Fibroblast of mammary gland (primary cell): Measurements from ENCODE around the gene FAF1.

ENCODE experiments used
- DNase-seq: peaks from one replicate; pipeline ENCODE4 v3.0.0-alpha.2; 2010; ENCODE audit warnings: low read depth
- H3K4me3 ChIP-seq: 2 replicates; pipeline ENCODE4 v1.5.1; 2011; ENCODE audit warnings: low read depth, mild to moderate bottlenecking, low read length, moderate library complexity; ENCODE audit not compliant: control insufficient read depth
- TF ChIP-seq, protein P1 (sequence below): conservative IDR thresholded peaks from 2 replicates; pipeline ENCODE4 v1.5.1; 2011; ENCODE audit warnings: low read depth, low read length, inconsistent platforms; ENCODE audit not compliant: control insufficient read depth, insufficient read depth

The FAF1 gene

DNA sequence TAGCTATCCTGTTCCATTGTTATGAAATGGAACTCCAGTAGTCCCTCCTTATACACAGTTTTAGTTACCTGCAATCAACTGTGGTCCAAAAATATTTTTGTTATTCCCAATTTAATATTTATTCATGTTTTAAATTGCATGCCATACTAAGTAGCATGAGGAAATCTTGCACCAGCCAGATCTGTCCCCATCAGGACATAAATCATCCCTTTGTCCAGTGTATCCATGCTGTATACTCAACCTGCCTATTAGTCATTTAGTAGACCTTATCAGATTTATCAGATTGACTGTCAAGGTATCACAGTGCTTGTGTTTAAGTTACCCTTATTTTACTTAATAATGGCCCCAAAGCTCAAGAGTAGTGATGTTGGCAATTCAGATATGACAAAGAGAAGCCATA, 328.9 kb downstream of the FAF1 start:
- no peak for DNase-seq
- TF ChIP-seq, protein P1, sequence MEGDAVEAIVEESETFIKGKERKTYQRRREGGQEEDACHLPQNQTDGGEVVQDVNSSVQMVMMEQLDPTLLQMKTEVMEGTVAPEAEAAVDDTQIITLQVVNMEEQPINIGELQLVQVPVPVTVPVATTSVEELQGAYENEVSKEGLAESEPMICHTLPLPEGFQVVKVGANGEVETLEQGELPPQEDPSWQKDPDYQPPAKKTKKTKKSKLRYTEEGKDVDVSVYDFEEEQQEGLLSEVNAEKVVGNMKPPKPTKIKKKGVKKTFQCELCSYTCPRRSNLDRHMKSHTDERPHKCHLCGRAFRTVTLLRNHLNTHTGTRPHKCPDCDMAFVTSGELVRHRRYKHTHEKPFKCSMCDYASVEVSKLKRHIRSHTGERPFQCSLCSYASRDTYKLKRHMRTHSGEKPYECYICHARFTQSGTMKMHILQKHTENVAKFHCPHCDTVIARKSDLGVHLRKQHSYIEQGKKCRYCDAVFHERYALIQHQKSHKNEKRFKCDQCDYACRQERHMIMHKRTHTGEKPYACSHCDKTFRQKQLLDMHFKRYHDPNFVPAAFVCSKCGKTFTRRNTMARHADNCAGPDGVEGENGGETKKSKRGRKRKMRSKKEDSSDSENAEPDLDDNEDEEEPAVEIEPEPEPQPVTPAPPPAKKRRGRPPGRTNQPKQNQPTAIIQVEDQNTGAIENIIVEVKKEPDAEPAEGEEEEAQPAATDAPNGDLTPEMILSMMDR: no peak
- no peak overlapping the region for H3K4me3 ChIP-seq

DNA sequence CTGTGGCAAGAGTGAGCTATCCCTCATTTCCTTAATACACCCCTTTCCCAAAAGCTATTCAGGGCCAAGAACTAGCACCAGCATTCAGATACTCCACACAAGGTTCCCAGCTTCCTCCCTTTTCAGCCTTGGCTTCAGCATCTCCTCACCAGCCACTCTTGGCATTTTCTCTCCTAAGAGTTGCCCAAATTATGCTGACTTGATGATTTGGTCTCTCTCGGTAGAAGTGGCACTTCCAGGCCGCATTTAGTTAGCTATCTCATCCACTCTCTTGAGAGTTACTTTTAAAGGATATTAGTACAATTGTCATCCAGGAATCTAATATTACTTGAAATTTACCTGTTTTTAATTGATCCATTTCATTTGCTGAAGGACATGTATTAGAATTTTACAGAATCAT, 337.8 kb downstream of the FAF1 start:
- H3K4me3 ChIP-seq: no peak overlapping the region
- TF ChIP-seq, protein P1: no peak
- DNase-seq: no peak

DNA sequence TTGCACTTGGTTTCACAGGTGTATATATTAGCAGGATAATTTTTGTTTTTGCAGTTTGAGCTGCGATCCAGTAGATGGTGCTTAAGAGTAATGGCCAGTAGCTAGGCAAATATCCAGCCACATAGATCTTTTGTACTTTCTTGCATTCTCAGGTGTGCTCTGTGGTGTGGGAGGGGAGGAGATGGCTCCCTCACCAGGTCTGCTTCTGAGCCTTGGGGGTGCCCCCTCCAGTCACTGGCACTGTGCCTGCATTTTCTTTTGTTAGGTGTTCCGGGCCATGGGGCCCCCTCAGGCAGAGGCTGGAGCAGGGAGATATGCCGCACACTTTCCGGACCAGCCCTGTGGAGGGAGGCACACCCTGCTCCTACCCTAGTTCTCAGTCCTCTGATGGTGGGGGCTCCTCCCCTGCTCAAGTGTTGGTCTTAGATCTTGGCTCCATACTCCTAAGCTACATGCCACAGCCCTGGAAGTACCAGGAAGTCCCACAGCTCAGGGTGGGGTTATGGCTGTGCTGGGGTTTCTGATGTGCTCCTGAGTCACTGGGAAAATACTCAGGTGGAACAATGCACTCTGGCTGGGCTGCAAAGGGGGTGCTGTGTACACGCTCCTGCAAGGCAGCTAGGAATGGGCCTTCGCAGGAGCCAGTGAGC, 339.3 kb downstream of the FAF1 start:
- no peak overlapping the region for H3K4me3 ChIP-seq
- TF ChIP-seq, protein P1: peak; percentile 47

DNA sequence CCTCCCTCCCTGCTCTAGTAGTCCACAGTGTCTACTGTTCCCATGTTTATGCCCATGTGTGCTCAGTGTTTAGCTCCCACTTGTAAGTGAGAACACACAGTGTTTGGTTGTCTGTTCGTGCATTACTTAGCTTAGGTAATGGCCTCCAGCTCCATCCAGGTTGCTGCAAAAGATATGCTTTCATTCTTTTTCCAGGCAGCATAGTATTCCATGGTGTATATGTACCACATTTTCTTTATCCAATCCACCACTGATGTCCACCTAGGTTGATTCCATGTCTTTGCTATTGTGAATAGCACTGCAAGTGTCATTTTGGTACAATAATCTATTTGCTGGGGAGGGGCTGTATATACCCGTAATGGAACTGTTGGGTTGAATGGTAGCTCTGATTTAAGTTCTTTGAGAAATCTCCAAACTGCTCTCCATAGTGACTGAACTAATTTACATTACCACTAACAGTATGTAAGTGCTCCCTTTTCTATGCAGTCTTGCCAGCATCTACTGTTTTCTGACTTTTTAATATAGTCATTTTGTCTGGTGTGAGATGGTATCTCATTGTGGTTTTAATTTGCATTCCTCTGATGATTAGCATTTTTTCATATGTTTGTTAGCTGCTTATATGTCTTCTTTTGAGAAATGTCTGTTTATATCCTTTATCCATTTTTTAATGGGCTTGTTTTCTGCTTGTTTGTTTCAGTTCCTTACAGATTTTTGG, 344.9 kb downstream of the FAF1 start:
- TF ChIP-seq, protein P1: no peak
- H3K4me3 ChIP-seq: no peak overlapping the region
- no peak for DNase-seq

More for the DNA sequence above, 339.3 kb downstream of the FAF1 start:
- peak; percentile 18 for DNase-seq

DNA sequence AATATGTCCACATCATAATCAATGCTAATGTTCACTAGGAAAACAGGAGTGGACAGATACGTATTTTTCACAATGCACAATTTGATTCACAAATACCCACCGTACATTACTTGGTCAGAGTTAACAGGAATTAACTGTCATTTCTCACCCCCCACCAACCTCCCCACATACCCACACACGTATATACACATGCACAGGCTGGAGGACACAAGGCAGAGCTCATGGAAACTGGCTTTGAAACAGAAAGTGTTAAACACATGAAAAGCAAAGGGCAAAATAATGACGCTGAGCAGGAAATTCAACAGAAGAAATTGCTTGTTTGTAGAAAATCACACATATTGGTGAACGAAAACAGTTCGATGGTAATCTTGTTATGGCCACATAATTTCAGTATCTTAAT, 348.4 kb downstream of the FAF1 start:
- no peak for DNase-seq
- no peak overlapping the region for H3K4me3 ChIP-seq
- TF ChIP-seq, protein P1: no peak

DNA sequence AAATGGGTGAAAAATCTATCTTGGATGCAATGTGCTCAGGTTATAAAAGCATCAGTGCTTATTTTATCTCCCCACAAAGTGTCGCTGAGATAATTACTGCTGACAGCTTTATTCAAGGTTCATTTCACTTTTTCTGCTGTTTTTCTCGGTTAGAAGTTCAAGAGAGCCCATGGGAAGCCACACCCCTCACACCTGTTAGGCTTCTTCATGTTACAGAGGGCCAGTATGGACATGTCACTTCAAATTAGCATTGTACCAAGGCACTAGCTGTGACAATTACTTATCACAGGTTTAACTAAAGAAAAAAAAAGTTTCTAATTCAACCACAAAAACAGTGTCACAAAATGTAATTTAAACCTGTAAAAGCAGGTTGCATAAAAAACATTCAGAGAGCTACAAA, 349.5 kb downstream of the FAF1 start:
- no peak overlapping the region for H3K4me3 ChIP-seq
- TF ChIP-seq, protein P1: no peak
- no peak for DNase-seq
